Activated naive CD8-positive, alpha-beta T cell treated with anti-CD3 and anti-CD28 coated beads for 36 hours (primary cell): ENCODE data around the gene ARID1B. TPM values are rescaled to one million over a fixed set of nuclear protein-coding genes. Genes with fewer than 3 reads are reported as not detected.

Experiments used
- DNase-seq: peaks from one replicate; pipeline ENCODE4 v3.0.0; 2021
- H3K27ac Mint-ChIP-seq: one replicate; pipeline ENCODE4 v1.8.0; 2022; ENCODE audit warnings: mild to moderate bottlenecking, moderate library complexity, mixed read lengths
- H3K27me3 Mint-ChIP-seq: one replicate; pipeline ENCODE4 v1.8.0; 2022; ENCODE audit warnings: mild to moderate bottlenecking, mixed read lengths
- H3K36me3 Mint-ChIP-seq: one replicate; pipeline ENCODE4 v1.8.0; 2021; ENCODE audit warnings: mild to moderate bottlenecking, mixed read lengths
- H3K4me1 Mint-ChIP-seq: one replicate; pipeline ENCODE4 v1.8.0; 2021; ENCODE audit warnings: mixed read lengths
- H3K4me3 Mint-ChIP-seq: one replicate; pipeline ENCODE4 v1.8.0; 2022; ENCODE audit warnings: mild to moderate bottlenecking, moderate library complexity, mixed read lengths
- H3K9me3 Mint-ChIP-seq: one replicate; pipeline ENCODE4 v1.8.0; 2022; ENCODE audit warnings: mixed read lengths
- total RNA-seq, 2 experiments: library from RNA; stranded (reverse); gene quantifications; one replicate each; pipeline ENCODE4 v1.2.3, GENCODE V29; 2021

Gene ARID1B
- total RNA-seq, 2 experiments from 2014 or later: 40.6 to 41.5 TPM

GRCh38 chr6:156899532-156900135 lies 122.5 kb downstream of the ARID1B start:
- H3K27me3 Mint-ChIP-seq: no peaks in the 10 kb centered on the region
- H3K4me3 Mint-ChIP-seq: no peak overlapping the region
- DNase-seq: no peak
- H3K9me3 Mint-ChIP-seq: no peaks in the 10 kb centered on the region
- peaks cover 56% of the 10 kb centered on the region for H3K4me1 Mint-ChIP-seq
- H3K36me3 Mint-ChIP-seq: peaks cover 12% of the 10 kb centered on the region
- H3K27ac Mint-ChIP-seq: no peak overlapping the region

GRCh38 chr6:156900292-156900691 lies 123.1 kb downstream of the ARID1B start:
- Mint-ChIP-seq H3K4me3 (no peak overlapping the region), H3K27me3 (no peaks in the 10 kb centered on the region), H3K9me3 (no peaks in the 10 kb centered on the region), H3K36me3 (peaks cover 12% of the 10 kb centered on the region), H3K27ac (no peak overlapping the region), H3K4me1 (peaks cover 52% of the 10 kb centered on the region)
- no peak for DNase-seq

GRCh38 chr6:156901309-156902019 lies 124.3 kb downstream of the ARID1B start:
- H3K9me3 Mint-ChIP-seq: peaks cover 1% of the 10 kb centered on the region

GRCh38 chr6:156902782-156903181 lies 125.6 kb downstream of the ARID1B start:
- peaks cover 1% of the 10 kb centered on the region for H3K9me3 Mint-ChIP-seq
- no peak overlapping the region for H3K27ac Mint-ChIP-seq
- peaks cover 19% of the 10 kb centered on the region for H3K36me3 Mint-ChIP-seq
- peaks cover 49% of the 10 kb centered on the region for H3K4me1 Mint-ChIP-seq
- no peak overlapping the region for H3K4me3 Mint-ChIP-seq
- no peak for DNase-seq
- no peaks in the 10 kb centered on the region for H3K27me3 Mint-ChIP-seq

More at GRCh38 chr6:156901309-156902019, 124.3 kb downstream of the ARID1B start:
- Mint-ChIP-seq H3K4me1 (peaks cover 53% of the 10 kb centered on the region), H3K36me3 (peaks cover 15% of the 10 kb centered on the region), H3K27ac (no peak overlapping the region), H3K27me3 (no peaks in the 10 kb centered on the region), H3K4me3 (peak overlapping the region; percentile 6)
- DNase-seq: no peak

GRCh38 chr6:156904176-156904967 lies 127.2 kb downstream of the ARID1B start:
- peaks cover 1% of the 10 kb centered on the region for H3K9me3 Mint-ChIP-seq
- no peaks in the 10 kb centered on the region for H3K27me3 Mint-ChIP-seq
- H3K36me3 Mint-ChIP-seq: peaks cover 21% of the 10 kb centered on the region
- no peak for DNase-seq
- no peak overlapping the region for H3K4me3 Mint-ChIP-seq
- peaks cover 50% of the 10 kb centered on the region for H3K4me1 Mint-ChIP-seq
- H3K27ac Mint-ChIP-seq: no peak overlapping the region

- no peak overlapping the region for H3K4me3 Mint-ChIP-seq
- no peak overlapping the region for H3K27ac Mint-ChIP-seq
- no peak for DNase-seq
- H3K4me1 Mint-ChIP-seq: peaks cover 49% of the 10 kb centered on the region
- H3K27me3 Mint-ChIP-seq: no peaks in the 10 kb centered on the region
- peaks cover 1% of the 10 kb centered on the region for H3K9me3 Mint-ChIP-seq
- peaks cover 24% of the 10 kb centered on the region for H3K36me3 Mint-ChIP-seq
Observed at GRCh38 chr6:156905801-156906200, 128.6 kb downstream of the ARID1B start.

- Mint-ChIP-seq H3K27me3 (no peaks in the 10 kb centered on the region), H3K4me1 (peaks cover 50% of the 10 kb centered on the region), H3K9me3 (peaks cover 1% of the 10 kb centered on the region), H3K4me3 (no peak overlapping the region), H3K27ac (no peak overlapping the region), H3K36me3 (peaks cover 23% of the 10 kb centered on the region)
- no peak for DNase-seq
Observed at GRCh38 chr6:156906451-156906850, 129.3 kb downstream of the ARID1B start.

- no peak overlapping the region for H3K27ac Mint-ChIP-seq
- peaks cover 54% of the 10 kb centered on the region for H3K4me1 Mint-ChIP-seq
- no peaks in the 10 kb centered on the region for H3K27me3 Mint-ChIP-seq
- no peak for DNase-seq
- H3K4me3 Mint-ChIP-seq: no peak overlapping the region
- H3K9me3 Mint-ChIP-seq: peaks cover 5% of the 10 kb centered on the region
- H3K36me3 Mint-ChIP-seq: peaks cover 33% of the 10 kb centered on the region
Observed at GRCh38 chr6:156909212-156910010, 132.2 kb downstream of the ARID1B start.

- Mint-ChIP-seq H3K27ac (no peak overlapping the region), H3K9me3 (peaks cover 5% of the 10 kb centered on the region), H3K4me1 (peaks cover 54% of the 10 kb centered on the region), H3K36me3 (peaks cover 34% of the 10 kb centered on the region), H3K27me3 (no peaks in the 10 kb centered on the region), H3K4me3 (no peak overlapping the region)
- no peak for DNase-seq
Observed at GRCh38 chr6:156910011-156910334, 132.8 kb downstream of the ARID1B start.

- peaks cover 49% of the 10 kb centered on the region for H3K4me1 Mint-ChIP-seq
- H3K36me3 Mint-ChIP-seq: peaks cover 32% of the 10 kb centered on the region
- H3K27me3 Mint-ChIP-seq: no peaks in the 10 kb centered on the region
Observed at GRCh38 chr6:156910938-156911337, 133.8 kb downstream of the ARID1B start.

GRCh38 chr6:156911581-156911980 lies 134.4 kb downstream of the ARID1B start:
- Mint-ChIP-seq H3K4me3 (no peak overlapping the region), H3K27ac (no peak overlapping the region), H3K9me3 (peaks cover 3% of the 10 kb centered on the region), H3K27me3 (no peaks in the 10 kb centered on the region), H3K36me3 (peaks cover 33% of the 10 kb centered on the region), H3K4me1 (peaks cover 54% of the 10 kb centered on the region)
- DNase-seq: no peak

More at GRCh38 chr6:156910938-156911337, 133.8 kb downstream of the ARID1B start:
- peaks cover 3% of the 10 kb centered on the region for H3K9me3 Mint-ChIP-seq
- H3K27ac Mint-ChIP-seq: no peak overlapping the region
- no peak for DNase-seq
- H3K4me3 Mint-ChIP-seq: no peak overlapping the region

GRCh38 chr6:156912431-156912830 lies 135.3 kb downstream of the ARID1B start:
- no peak overlapping the region for H3K4me3 Mint-ChIP-seq
- DNase-seq: no peak
- no peaks in the 10 kb centered on the region for H3K27me3 Mint-ChIP-seq
- peaks cover 3% of the 10 kb centered on the region for H3K9me3 Mint-ChIP-seq
- peaks cover 60% of the 10 kb centered on the region for H3K4me1 Mint-ChIP-seq
- H3K36me3 Mint-ChIP-seq: peaks cover 32% of the 10 kb centered on the region
- peak overlapping the region; percentile 34 for H3K27ac Mint-ChIP-seq

- Mint-ChIP-seq H3K4me1 (peaks cover 56% of the 10 kb centered on the region), H3K9me3 (peaks cover 3% of the 10 kb centered on the region), H3K27me3 (no peaks in the 10 kb centered on the region), H3K36me3 (peaks cover 28% of the 10 kb centered on the region), H3K4me3 (no peak overlapping the region), H3K27ac (no peak overlapping the region)
- DNase-seq: no peak
Observed at GRCh38 chr6:156914181-156914580, 137.0 kb downstream of the ARID1B start.

- H3K4me1 Mint-ChIP-seq: peaks cover 53% of the 10 kb centered on the region
- H3K27me3 Mint-ChIP-seq: no peaks in the 10 kb centered on the region
- no peak for DNase-seq
- H3K9me3 Mint-ChIP-seq: peaks cover 3% of the 10 kb centered on the region
- H3K36me3 Mint-ChIP-seq: peaks cover 27% of the 10 kb centered on the region
- peak overlapping the region; percentile 21 for H3K27ac Mint-ChIP-seq
- no peak overlapping the region for H3K4me3 Mint-ChIP-seq
Observed at GRCh38 chr6:156916130-156916801, 139.1 kb downstream of the ARID1B start.
